Heart right ventricle (tissue), 16 donors: ENCODE results near the gene PRDM16. TPM values are rescaled to one million over a fixed set of nuclear protein-coding genes. Genes with fewer than 3 reads are reported as not detected.

Experiments
- ATAC-seq, 8 donors: fragments of 200-7000 bp; cut with Tn5 transposase; one replicate each; pipeline ENCODE4 v1.9.1; 2020; ENCODE audit warnings: mild to moderate bottlenecking in 8 of 8, moderate library complexity in 8 of 8, moderate number of reproducible peaks in 1 of 8
- DNase-seq, 2 donors: peaks; one replicate each; pipeline ENCODE4 v3.0.0-alpha.2; 2020
- H3K27ac ChIP-seq, 10 donors: fragments of 200-600 bp; sonication (generic) in 2 of 10; one replicate each; pipeline versions ENCODE4 v1.5.0 to v1.8.0; 2020 to 2022; ENCODE audit warnings: mild to moderate bottlenecking in 3 of 10
- H3K27me3 ChIP-seq, 7 donors: fragments of 200-600 bp; one replicate each; pipeline ENCODE4 v1.8.0; 2021 to 2022; ENCODE audit warnings: mild to moderate bottlenecking in 2 of 7
- H3K36me3 ChIP-seq, 9 donors: fragments of 200-600 bp; sonication (generic) in 1 of 9; one replicate each; pipeline versions ENCODE4 v1.5.0 to v1.8.0; 2020 to 2022; ENCODE audit warnings: mild to moderate bottlenecking in 2 of 9
- H3K4me1 ChIP-seq, 9 donors: fragments of 200-600 bp; sonication (generic) in 1 of 9; one replicate each; pipeline versions ENCODE4 v1.5.0 to v1.8.0; 2020 to 2022; ENCODE audit warnings: mild to moderate bottlenecking in 4 of 9
- H3K4me3 ChIP-seq, 10 donors: fragments of 200-600 bp; sonication (generic) in 2 of 10; one replicate each; pipeline versions ENCODE4 v1.5.0 to v1.8.0; 2020 to 2022; ENCODE audit warnings: mild to moderate bottlenecking in 7 of 10, moderate library complexity in 2 of 10
- H3K9me3 ChIP-seq, 11 donors: fragments of 200-600 bp in 10 of 11; sonication (generic) in 2 of 11; one replicate each; pipeline versions ENCODE4 v1.5.0 to v1.8.0; 2013 to 2022; ENCODE audit warnings: mild to moderate bottlenecking in 2 of 11, control low read depth in 1 of 11, moderate library complexity in 1 of 11
- WGBS, 2 donors: extraction: QIAGEN DNeasy Blood & Tissue Kit; methylation state at CpG; one replicate each; pipeline ENCODE4 v1.1.7; 2013; ENCODE audit warnings: inconsistent platforms in 1 of 2; 5-methylcytosine and 5-hydroxymethylcytosine counted together
- intact Hi-C, 10 donors: fragments of 100-400 bp; cut with DNase I; formaldehyde crosslinking; loops; one replicate each; pipeline versions ENCODE4 v1.11.1 to v1.14.2; 2022
- polyA plus RNA-seq, 2 donors: library from polyadenylated mRNA; stranded (reverse); fragments of 200-250 nt; gene quantifications; one replicate each; pipeline ENCODE4 v1.2.3, GENCODE V29; 2013
- total RNA-seq, 10 donors: library from RNA; stranded (reverse); fragmentation: NEBNext Ultra II Directional in 3 of 10; extraction: Animal tissue kit (Norgen Biotek cat#: 25700) in 3 of 10; gene quantifications; one replicate each; pipeline versions ENCODE4 v1.2.1 to v1.2.4, GENCODE V29; 2021 to 2023
- TF ChIP-seq, protein P1 (sequence below), 9 donors: fragments of 200-600 bp; sonication (generic) in 2 of 9; IDR thresholded peaks; one replicate each; pipeline versions ENCODE4 v1.5.0 to v1.8.0; 2021 to 2022; ENCODE audit warnings: antibody characterized with exemption in 9 of 9, mild to moderate bottlenecking in 5 of 9, moderate library complexity in 1 of 9
- donor health status: Arrhythmogenic right ventricular cardiomyopathy.
- donor health status: ischemic (EF 13 %, LVEDD 7.1; RV severe dilation, severe dysfunction).
- donor health status: healthy with polysubstance abuse.
- donor health status: DM: no; HTN: yes; CAD: no.
- donor health status: DM: no; HTN: no; CAD: no.
- donor health status: ischemic (EF 25% LVEDD 6.9; RV normal size, moderate dysfunction).
- donor health status: ischemic (EF 25% LVEDD 5.7; RV mildly dilated, moderate dysfunction).
- donor health status: healthy.
- donor health status: DM: yes; HTN: yes; CAD: no.
- donor health status: Ischemic cardiomyopathy.
- donor health status: ischemic (EF 35%, LVEDD 5.7; RV mildly dilated, moderate dysfunction).
- donor health status: nonischemic (EF 11% LVEDD 7.7; RV severe dilation, severe dysfunction).
- donor health status: DM: yes; HTN: yes; CAD: no.
- donor health status: PGD.
- donor health status: ischemic (EF 29% LVEDD 5.4; RV normal size, mild dysfunction).
- donor health status: nonischemic (EF 23%, LVEDD 6.1; RV moderate dilation, normal function).

Gene PRDM16
- total and polyA plus RNA-seq, 12 donors: 4.1 to 25.9 (median 14.8) TPM

DNA sequence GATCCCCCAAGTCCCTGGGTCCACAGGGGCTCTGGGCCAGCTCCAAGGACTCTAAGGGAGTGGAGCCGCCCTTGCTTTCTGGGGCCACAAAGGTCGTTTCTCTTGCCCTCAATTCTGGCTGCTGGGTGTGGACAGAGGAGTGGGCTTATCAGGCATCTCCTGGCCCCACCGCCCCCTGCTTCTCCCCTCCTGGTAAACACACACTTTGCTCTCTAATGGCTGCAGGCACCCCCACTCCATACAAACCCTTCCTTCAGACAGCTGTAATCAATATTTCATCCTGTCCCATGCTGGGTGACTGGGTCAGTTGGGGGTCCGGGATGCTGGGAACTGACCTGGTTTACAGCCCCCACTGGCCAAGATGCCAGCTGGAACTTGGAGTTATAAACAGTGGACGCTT lies 67.5 kb downstream of the PRDM16 start:
- H3K4me3 ChIP-seq: no peak overlapping the region
- ATAC-seq (no peak), DNase-seq (no peak)
- H3K9me3 ChIP-seq: no peaks in the 10 kb centered on the region
- 77 to 84% methylated on average over 5 of the region's 5 CpGs for WGBS, 2 donors
- TF ChIP-seq, protein P1, sequence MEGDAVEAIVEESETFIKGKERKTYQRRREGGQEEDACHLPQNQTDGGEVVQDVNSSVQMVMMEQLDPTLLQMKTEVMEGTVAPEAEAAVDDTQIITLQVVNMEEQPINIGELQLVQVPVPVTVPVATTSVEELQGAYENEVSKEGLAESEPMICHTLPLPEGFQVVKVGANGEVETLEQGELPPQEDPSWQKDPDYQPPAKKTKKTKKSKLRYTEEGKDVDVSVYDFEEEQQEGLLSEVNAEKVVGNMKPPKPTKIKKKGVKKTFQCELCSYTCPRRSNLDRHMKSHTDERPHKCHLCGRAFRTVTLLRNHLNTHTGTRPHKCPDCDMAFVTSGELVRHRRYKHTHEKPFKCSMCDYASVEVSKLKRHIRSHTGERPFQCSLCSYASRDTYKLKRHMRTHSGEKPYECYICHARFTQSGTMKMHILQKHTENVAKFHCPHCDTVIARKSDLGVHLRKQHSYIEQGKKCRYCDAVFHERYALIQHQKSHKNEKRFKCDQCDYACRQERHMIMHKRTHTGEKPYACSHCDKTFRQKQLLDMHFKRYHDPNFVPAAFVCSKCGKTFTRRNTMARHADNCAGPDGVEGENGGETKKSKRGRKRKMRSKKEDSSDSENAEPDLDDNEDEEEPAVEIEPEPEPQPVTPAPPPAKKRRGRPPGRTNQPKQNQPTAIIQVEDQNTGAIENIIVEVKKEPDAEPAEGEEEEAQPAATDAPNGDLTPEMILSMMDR (IDR thresholded peaks at IDR 0.05): no peak
- H3K27me3 ChIP-seq: peaks cover 0 to 30% (median 7%) of the 10 kb centered on the region in 7 donors
- H3K4me1 ChIP-seq: peaks cover 4 to 81% (median 37%) of the 10 kb centered on the region in 9 donors
- no peaks in the 10 kb centered on the region for H3K36me3 ChIP-seq
- intact Hi-C loops: no loop called here
- H3K27ac ChIP-seq: no peak overlapping the region

DNA sequence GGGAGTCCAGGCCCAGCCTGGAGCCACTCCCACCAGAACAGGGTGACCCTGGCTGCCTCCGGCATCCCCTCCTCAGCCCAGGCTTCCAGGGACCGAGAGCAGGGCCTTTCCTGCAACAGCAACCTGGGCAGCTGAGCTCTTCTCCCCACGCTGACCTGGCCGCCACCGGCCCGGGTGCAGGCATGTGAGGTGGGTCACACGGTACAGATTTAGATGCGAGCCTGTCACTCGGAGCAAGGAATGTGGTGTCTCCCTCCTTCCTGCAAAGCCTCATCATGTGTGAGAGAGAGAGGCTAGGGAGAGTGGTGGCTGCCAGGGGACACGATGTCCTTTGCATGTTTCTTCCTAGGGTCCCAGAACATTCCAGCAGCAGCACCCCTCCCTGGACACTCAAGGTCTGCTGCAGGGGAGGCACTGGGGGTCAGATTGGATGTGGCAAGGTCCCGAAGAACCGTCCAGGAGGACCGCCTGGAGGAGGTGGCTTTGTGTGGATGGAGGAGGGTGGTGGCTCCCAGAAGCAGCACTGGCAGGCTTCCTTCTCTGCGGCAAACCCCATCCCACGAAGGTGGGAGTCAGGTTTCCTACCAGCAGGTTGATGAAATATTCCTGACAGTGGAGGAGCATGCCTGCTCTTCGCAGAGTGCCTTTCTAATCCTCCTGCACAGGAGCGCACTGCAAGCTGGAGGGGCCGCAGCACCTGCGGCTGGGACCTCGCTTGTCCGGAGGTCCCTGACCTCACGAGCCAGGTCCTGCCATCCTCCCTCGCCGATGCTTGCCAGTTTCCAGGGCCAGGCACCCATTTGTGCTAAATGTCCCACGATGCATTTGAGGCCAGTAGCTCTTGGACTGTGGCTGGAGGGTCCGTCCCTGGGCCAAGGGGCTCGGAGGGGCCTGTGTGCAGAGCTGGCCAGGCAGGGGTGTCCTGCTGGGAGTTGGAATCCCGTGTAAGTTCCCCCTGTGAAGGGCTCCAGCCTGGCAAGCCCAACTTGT lies 68.4 kb downstream of the PRDM16 start:
- Histone ChIP-seq H3K36me3 (no peaks in the 10 kb centered on the region), H3K4me3 (no peak overlapping the region), H3K27ac (no peak overlapping the region), H3K9me3 (no peaks in the 10 kb centered on the region), H3K4me1 (peaks cover 2 to 74% (median 37%) of the 10 kb centered on the region in 9 donors), H3K27me3 (peaks cover 0 to 38% (median 7%) of the 10 kb centered on the region in 7 donors)
- no peak for DNase-seq
- WGBS, 2 donors: 70 to 71% methylated on average over 28 of the region's 28 CpGs
- TF ChIP-seq, protein P1 (IDR thresholded peaks at IDR 0.05): no peak
- intact Hi-C loops: no loop called here
- peak in 4 of 8 donors; percentile 3 to 34 (median 14) for ATAC-seq

DNA sequence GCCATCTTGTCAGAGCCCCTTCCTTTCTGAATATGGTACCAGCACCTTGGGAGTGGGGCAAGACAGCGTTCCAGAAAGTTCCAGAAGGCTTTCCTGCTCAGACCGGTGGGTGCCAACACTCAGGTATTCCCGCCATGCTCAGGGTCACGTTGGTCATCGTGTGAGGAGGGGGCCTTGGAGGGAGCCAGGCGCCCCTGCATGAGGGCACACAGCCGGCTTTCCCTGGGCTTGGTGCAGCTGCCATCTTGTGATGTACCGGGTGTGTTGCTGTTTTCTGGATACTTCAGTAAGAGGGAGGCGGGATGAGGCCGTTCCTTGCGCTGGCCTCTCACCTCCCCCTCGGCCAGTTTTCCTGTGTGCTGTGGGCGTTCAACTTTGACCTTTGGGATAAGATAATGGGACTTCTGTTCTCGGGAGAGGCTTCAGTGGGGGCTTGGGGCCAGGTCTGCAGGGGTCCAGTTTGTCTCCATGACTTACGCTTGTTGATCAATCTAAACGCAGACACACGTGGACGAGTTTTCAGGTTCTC lies 69.7 kb downstream of the PRDM16 start:
- H3K27me3 ChIP-seq: peaks cover 0 to 42% (median 7%) of the 10 kb centered on the region in 7 donors
- 71 to 75% methylated on average over 18 of the region's 18 CpGs for WGBS, 2 donors

DNA sequence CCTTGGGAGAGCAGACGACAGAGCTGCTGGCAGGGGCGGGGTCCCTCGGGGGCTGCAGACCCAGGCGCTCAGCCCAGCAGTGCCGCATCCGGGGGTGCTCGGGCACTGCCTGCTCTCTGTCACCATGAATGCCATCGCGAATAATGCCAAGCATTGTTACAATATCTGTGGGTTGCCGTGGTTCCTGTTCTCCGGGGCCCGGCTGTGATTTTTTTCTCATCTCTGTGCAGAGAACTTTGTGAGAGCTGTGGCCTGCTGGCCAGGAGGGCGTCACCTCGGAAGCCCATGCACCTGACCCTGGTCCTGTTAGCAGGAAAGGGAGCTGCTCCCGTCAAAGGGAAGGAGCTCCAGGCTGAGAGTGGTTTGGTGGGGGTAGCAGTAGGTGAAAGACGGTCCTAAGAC lies 70.4 kb downstream of the PRDM16 start:
- intact Hi-C loops: no loop called here
- peaks cover 0 to 54% (median 25%) of the 10 kb centered on the region in 9 donors for H3K4me1 ChIP-seq
- TF ChIP-seq, protein P1 (IDR thresholded peaks at IDR 0.05): no peak
- no peaks in the 10 kb centered on the region for H3K36me3 ChIP-seq
- ATAC-seq (peak in 3 of 8 donors; percentile 12 to 33 (median 20)), DNase-seq (no peak)
- H3K27me3 ChIP-seq: peaks cover 0 to 42% (median 7%) of the 10 kb centered on the region in 7 donors
- peak overlapping the region in 1 of 10 donors; percentile 30 for H3K27ac ChIP-seq
- no peaks in the 10 kb centered on the region for H3K9me3 ChIP-seq
- H3K4me3 ChIP-seq: no peak overlapping the region
- WGBS, 2 donors: 40 to 47% methylated on average over 16 of the region's 16 CpGs

More for the DNA sequence above, 69.7 kb downstream of the PRDM16 start:
- DNase-seq (no peak), ATAC-seq (no peak)
- intact Hi-C loops: no loop called here
- Histone ChIP-seq H3K27ac (no peak overlapping the region), H3K9me3 (no peaks in the 10 kb centered on the region), H3K4me1 (peaks cover 0 to 62% (median 31%) of the 10 kb centered on the region in 9 donors), H3K36me3 (no peaks in the 10 kb centered on the region), H3K4me3 (no peak overlapping the region)
- TF ChIP-seq, protein P1 (IDR thresholded peaks at IDR 0.05): no peak
